UCSD-AML1 (cell line): ENCODE measurements around the gene PRPS1L1.

Experiments used
- DNase-seq: peaks from one replicate; lab custom pipeline; 2025; ENCODE audit not compliant: unreplicated experiment; lab: John Stamatoyannopoulos, UW

The PRPS1L1 gene

GRCh38 chr7:18016547-18017444, 10.8 kb downstream of the PRPS1L1 start:
- no peak for DNase-seq

GRCh38 chr7:18013936-18014335, 13.7 kb downstream of the PRPS1L1 start:
- no peak for DNase-seq

GRCh38 chr7:18004372-18004771, 23.3 kb downstream of the PRPS1L1 start:
- DNase-seq: no peak

DNA sequence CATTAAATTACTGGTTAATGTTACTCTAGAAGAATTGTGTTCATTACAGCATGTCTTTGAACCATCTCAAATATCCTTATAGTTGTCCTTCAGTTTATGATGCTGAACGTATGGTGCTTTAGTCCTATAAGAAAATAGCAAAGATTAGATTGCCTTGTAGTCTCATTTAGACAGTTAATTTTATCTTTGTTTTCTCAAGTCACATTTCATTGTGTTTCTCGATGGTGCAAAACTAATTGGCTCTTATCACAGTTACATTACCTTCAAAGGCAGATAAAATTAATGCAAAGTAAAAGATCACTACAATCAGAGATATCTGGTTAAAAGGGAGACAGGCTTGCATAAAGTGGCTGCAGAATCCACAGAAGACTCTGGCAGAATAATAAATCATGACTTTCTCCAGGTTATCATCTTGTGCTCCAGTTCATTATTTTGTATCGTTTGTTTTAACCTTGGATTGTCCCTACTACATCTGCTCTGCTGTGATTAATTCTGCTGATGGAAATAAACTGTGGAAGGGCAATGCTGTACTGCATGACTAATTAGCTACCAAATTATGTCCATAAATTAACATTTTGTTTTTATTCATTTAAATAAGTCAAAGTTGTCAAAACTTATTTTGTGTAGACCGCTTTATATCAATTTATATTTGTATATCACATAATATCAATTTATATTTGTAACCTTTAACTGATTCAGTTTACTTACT, 24.2 kb downstream of the PRPS1L1 start:
- no peak for DNase-seq

- DNase-seq: no peak
Observed at GRCh38 chr7:17998692-17999091, 29.0 kb downstream of the PRPS1L1 start.

- no peak for DNase-seq
Observed at GRCh38 chr7:17996442-17997223, 31.0 kb downstream of the PRPS1L1 start.

GRCh38 chr7:17996040-17996439, 31.6 kb downstream of the PRPS1L1 start:
- no peak for DNase-seq

DNA sequence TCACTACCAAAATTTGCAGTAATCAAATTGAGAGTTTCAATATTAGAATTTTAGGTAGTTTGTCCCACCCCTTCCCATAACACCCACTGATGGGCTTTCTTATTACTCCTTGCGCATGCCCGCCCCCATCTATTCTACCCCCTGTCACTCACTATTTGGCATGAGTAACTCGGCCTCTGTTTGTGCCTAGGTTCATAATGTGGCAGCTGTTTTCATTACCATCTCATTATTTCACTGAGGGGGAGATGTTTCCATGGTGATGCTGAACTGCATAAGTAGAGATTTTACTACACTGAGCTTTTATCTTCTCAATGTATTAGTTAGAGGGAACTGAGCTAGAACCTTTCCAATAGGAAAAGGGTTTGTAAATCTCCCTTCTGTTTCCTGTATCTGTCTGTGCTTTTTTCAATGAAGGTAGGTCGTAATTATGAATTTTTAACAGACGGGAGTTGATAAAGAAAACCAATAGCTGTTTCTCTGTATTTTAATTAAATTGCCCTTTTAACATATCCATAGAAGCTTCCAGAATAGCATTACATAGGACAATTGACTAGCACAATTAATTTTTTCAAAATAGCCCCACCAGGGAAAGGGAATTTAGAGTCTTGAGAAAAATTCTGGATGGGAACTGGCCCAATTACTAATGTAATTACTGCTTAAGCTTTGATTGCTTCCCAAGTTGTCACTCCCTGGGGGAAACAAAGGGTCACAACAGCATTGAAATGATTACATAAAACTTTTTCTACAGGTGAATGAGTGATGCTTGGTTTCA, 33.4 kb downstream of the PRPS1L1 start:
- DNase-seq: no peak

DNA sequence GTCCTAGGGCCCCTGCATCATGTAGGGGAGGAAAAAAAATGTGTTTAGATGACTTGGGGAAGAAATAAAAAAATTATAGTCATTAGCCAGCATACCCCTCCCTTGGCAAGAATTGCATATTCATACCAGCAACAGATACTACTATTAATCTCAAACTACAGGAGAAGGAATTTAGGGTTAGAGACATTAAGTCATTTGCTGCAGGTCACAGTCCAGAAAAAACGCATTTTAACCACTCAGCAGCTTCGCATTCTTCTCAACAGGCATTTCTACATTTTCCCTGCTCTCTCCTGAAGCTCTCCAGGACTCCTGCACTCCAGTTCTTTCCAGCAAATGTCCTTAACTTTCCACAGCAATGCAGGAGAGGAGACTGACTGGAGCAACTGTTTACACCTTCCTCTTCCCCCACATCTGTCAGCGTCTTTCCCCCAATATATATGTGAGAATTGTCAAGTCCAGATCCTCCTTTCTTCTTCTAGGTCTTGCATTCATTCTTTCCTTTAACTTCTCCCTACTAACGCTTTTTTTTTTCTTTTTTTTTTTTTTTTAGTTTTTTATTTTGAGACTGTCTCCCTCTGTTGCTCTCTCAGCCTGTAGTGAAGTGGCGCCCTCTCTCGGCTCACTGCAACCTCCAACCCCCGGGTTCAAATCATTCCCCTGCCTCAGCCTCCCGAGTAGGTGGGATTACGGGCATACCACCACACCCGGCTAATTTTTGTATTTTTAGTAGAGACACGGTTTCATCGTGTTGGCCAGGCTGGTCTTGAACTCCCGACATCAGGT, 35.6 kb downstream of the PRPS1L1 start:
- DNase-seq: no peak

GRCh38 chr7:17990761-17991160, 36.9 kb downstream of the PRPS1L1 start:
- DNase-seq: no peak

DNA sequence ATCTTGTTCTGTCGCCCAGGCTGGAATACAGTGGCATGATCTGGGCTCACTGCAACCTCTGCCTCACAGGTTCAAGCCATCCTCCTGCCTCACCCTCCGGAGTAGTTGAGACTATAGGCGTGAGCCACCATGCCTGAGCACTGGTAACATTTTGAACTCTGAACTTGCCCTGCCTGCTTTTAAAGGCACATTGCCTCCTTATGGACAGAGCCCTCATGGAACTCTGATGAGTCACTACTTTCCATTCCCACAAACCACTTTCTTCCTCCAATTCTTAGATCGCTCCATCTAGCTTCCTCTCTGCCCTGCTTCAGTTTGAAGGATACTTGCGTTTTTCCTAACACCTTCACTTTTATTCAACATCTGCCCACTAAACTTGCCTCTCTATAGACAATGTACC, 38.1 kb downstream of the PRPS1L1 start:
- DNase-seq: peak; percentile 4

- no peak for DNase-seq
Observed at GRCh38 chr7:17988858-17989257, 38.8 kb downstream of the PRPS1L1 start.

DNA sequence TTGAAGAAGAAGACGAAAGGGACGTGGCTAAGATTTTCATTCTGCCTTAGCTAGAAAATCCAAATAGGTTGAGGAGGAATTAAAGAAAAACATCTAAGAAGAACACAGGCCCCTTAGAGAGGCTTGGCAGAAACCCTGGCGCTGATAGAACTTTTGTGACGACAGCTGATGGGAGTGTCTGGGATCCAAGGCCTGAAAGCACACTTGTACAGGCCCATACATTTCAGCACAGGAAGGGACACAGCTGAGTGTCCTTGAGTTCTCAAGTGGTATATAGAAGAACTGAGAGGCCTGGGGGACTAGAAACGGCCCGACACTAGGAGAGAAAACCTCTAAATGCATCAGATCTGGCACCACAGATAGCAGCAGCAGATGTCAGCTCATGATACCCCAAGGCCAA, 39.5 kb downstream of the PRPS1L1 start:
- no peak for DNase-seq

GRCh38 chr7:17986851-17987250, 40.8 kb downstream of the PRPS1L1 start:
- no peak for DNase-seq

- DNase-seq: no peak
Observed at GRCh38 chr7:17985473-17986239, 42.0 kb downstream of the PRPS1L1 start.

- no peak for DNase-seq
Observed at GRCh38 chr7:17984288-17984687, 43.4 kb downstream of the PRPS1L1 start.

- DNase-seq: no peak
Observed at GRCh38 chr7:17983221-17984062, 44.2 kb downstream of the PRPS1L1 start.

GRCh38 chr7:17976952-17977351, 50.7 kb downstream of the PRPS1L1 start:
- DNase-seq: no peak
